MM.1S (cell line): Measurements from ENCODE around the gene SLC12A7.

ENCODE experiments used
- EZH2 ChIP-seq: fragments of 300-600 bp; sonication (generic); optimal IDR thresholded peaks from 2 replicates; pipeline ENCODE3; 2017; ENCODE audit warnings: low read depth, mild to moderate bottlenecking, antibody characterized with exemption, low read length, mixed read lengths
- EZH2phosphoT487 ChIP-seq: fragments of 300-600 bp; sonication (generic); IDR thresholded peaks from 2 replicates; pipeline ENCODE4 v1.6.1; 2018; ENCODE audit warnings: antibody characterized with exemption, low read length
- TF ChIP-seq, protein P1 (sequence below): fragments of 300-600 bp; sonication (generic); IDR thresholded peaks from 2 replicates; pipeline ENCODE4 v1.5.1; 2016; ENCODE audit warnings: antibody characterized with exemption, low read length, mixed read lengths

DNA sequence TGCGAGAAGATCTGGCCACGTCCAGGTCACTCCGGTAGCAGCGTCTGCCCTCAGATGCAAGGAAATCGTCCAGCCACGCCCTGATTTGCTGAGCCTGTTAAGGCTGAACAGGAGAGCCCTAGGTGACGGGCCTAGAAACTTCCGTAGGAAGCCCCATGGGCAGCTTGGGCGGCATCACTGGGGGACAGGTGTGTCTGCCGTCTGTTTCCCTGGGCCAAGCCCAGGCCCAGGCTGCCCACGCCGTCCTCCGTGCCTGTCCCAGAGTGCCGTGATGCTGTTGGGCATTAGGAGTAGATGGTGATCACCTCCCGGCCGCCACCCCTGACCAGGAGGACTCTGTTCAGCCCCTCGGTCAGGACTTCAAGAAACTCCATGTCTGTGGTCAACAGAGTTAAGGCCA is 59.8 kb downstream of the SLC12A7 start:
- TF ChIP-seq EZH2 = no peak
- TF ChIP-seq, protein P1, sequence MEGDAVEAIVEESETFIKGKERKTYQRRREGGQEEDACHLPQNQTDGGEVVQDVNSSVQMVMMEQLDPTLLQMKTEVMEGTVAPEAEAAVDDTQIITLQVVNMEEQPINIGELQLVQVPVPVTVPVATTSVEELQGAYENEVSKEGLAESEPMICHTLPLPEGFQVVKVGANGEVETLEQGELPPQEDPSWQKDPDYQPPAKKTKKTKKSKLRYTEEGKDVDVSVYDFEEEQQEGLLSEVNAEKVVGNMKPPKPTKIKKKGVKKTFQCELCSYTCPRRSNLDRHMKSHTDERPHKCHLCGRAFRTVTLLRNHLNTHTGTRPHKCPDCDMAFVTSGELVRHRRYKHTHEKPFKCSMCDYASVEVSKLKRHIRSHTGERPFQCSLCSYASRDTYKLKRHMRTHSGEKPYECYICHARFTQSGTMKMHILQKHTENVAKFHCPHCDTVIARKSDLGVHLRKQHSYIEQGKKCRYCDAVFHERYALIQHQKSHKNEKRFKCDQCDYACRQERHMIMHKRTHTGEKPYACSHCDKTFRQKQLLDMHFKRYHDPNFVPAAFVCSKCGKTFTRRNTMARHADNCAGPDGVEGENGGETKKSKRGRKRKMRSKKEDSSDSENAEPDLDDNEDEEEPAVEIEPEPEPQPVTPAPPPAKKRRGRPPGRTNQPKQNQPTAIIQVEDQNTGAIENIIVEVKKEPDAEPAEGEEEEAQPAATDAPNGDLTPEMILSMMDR = no peak
- TF ChIP-seq EZH2phosphoT487 = no peak
